ENCODE data around the gene ABCA9. TPM values are rescaled to one million over a fixed set of nuclear protein-coding genes. Genes with fewer than 3 reads are reported as not detected.
"Not testable (repeated sequence)": the region's sequence is repeated elsewhere in the genome, so short reads cannot be mapped to it uniquely, and the experiment has no call there.

ABCA9 gene
- total RNA-seq, 1 donor from 2014 or later: 7.3 TPM

GRCh38 chr17:68953340-68953997, 107.3 kb downstream of the ABCA9 start:
- DNase-seq (ENCODE audit: low spot score): no peak

GRCh38 chr17:68950725-68951124, 110.0 kb downstream of the ABCA9 start:
- DNase-seq (ENCODE audit: low spot score): no peak

GRCh38 chr17:68947868-68948267, 112.9 kb downstream of the ABCA9 start:
- DNase-seq (ENCODE audit: low spot score): not testable (repeated sequence)

- no peak for DNase-seq (ENCODE audit: low spot score)
These were observed 116.2 kb downstream of the ABCA9 start for GRCh38 chr17:68944435-68945035.

GRCh38 chr17:68943812-68944182, 116.9 kb downstream of the ABCA9 start:
- not testable (repeated sequence) for DNase-seq (ENCODE audit: low spot score)

- DNase-seq (ENCODE audit: low spot score): no peak
These were observed 117.5 kb downstream of the ABCA9 start for GRCh38 chr17:68943123-68943811.

- DNase-seq (ENCODE audit: low spot score): no peak
These were observed 118.3 kb downstream of the ABCA9 start for GRCh38 chr17:68942389-68942788.

- no peak for DNase-seq (ENCODE audit: low spot score)
These were observed 119.0 kb downstream of the ABCA9 start for GRCh38 chr17:68941761-68942160.

- DNase-seq (ENCODE audit: low spot score): no peak
These were observed 121.5 kb downstream of the ABCA9 start for GRCh38 chr17:68939195-68939594.

GRCh38 chr17:68937890-68938514, 122.7 kb downstream of the ABCA9 start:
- DNase-seq (ENCODE audit: low spot score): no peak

- DNase-seq (ENCODE audit: low spot score): no peak
These were observed 133.2 kb downstream of the ABCA9 start for GRCh38 chr17:68927516-68927915.

- no peak for DNase-seq (ENCODE audit: low spot score)
These were observed 135.7 kb downstream of the ABCA9 start for GRCh38 chr17:68924793-68925720.

Other genes with a start within 250 kb of the ABCA9 start
- gene ABCA8, start 105.5 kb downstream of the ABCA9 start, total RNA-seq: 19.2 TPM
- 15.6 TPM for gene ABCA6, start 81.0 kb upstream of the ABCA9 start, total RNA-seq
- 8.7 TPM for gene ABCA10, start 167.9 kb upstream of the ABCA9 start, total RNA-seq